Glomerular visceral epithelial cell (primary cell): Measurements from ENCODE around the gene TMEM198.

Experiments
- DNase-seq: peaks from one replicate; pipeline ENCODE4 v3.0.0-alpha.2; 2016; ENCODE audit errors: extremely low spot score

Gene TMEM198

DNA sequence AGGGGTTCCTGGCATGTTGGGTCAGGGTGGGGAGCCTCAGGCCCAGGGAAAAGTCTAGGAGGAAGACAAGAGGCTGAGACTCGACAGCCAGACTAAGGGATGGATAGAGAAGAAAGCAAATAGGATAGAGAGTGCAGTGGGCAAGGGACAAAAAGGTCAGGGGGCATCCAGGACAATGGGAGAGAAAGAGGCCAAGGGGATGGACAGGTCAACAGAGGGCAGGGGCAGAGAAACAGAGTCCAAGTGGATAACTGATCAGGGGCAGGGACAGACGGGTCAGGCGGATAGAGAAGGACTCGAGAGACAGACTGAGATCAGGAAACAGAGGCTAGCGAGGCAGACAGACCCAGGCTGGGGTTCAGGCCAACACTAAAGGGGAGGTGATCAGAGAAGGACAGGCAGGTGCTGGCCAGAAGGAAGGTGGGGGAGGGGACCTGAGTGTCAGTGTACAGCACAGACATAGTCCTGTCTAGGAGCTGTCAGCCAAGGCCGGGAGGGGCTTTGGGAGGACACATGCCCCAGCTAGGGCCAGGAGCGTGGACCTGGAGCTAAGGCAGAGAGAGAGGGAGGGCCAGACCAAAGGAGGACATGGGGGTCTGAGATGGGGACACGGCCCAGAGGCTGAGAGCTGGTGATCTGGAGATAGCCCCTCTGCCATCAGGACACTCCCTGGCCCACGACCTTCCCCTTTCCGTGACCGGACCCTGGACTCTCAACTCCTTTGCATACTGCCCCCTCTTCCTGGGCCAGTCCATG lies 17.3 kb upstream of the TMEM198 start:
- DNase-seq: no peak

GRCh38 chr2:219527076-219527394 lies 16.8 kb upstream of the TMEM198 start:
- DNase-seq: peak; percentile 28

GRCh38 chr2:219527472-219527871 lies 16.4 kb upstream of the TMEM198 start:
- DNase-seq: no peak

- peak; percentile 85 for DNase-seq
These were observed 13.5 kb upstream of the TMEM198 start for GRCh38 chr2:219530048-219530963.

- DNase-seq: no peak
These were observed 12.0 kb upstream of the TMEM198 start for GRCh38 chr2:219531639-219532377.

- DNase-seq: no peak
These were observed 11.5 kb upstream of the TMEM198 start for GRCh38 chr2:219532378-219532649.

DNA sequence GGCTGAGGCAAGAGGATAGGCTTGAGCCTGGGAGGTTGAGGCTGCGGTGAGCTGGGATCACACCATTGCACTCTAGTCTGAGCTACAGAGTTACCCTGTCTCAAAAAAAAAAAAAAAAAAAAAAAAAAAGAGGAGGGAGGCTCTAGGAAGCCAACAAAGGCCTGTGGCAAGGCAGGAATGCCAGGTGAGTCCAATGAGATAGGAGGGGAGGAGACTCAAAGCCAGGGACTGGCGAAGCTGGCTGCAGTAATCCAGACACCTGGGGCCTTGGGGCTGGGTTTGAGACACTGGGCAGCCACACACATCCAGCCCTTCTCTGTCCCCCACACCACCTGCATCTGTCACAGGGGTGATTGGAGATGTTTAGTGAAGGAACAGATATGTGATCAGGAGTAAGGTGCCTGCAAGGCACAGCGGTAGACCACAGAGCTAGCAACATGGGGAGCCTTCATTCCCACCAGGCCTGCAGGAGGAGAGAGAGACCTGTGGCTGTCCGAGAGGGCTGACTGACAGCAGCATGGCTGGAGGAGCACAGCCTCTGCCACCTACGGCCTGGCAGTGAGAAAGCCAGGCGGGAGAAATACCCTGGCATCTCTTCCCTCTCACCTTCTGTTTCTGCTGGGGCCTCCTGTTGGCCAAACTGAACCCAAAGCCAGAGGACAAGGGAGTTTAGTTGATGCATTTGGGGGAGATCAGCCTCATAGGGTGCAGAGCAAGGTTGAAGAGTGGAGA lies 9.7 kb upstream of the TMEM198 start:
- DNase-seq: no peak

DNA sequence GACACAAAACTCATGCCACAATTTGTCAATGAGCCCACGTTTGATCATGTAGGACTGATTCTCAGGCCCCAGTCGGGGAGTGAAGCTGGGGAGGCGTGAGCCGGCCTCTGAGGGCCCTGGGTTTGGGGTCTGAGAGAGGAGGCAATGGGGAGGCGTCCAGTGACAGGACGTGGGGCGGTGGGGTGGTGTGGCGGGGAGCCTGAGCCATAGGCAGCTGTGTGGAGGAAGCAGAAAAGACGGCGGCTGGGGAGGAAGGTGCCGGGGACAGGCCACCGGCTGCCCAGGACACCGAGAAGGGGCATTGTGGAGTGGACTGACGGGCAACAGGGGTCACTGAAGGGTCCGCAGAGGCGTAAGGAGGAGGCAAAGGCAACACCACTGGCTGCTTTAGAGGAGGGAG lies 7.4 kb upstream of the TMEM198 start:
- DNase-seq: no peak

GRCh38 chr2:219536967-219537366 lies 6.9 kb upstream of the TMEM198 start:
- DNase-seq: no peak

GRCh38 chr2:219537657-219538488 lies 6.0 kb upstream of the TMEM198 start:
- DNase-seq: no peak

- DNase-seq: peak; percentile 24
These were observed 5.3 kb upstream of the TMEM198 start for GRCh38 chr2:219538504-219538951.

DNA sequence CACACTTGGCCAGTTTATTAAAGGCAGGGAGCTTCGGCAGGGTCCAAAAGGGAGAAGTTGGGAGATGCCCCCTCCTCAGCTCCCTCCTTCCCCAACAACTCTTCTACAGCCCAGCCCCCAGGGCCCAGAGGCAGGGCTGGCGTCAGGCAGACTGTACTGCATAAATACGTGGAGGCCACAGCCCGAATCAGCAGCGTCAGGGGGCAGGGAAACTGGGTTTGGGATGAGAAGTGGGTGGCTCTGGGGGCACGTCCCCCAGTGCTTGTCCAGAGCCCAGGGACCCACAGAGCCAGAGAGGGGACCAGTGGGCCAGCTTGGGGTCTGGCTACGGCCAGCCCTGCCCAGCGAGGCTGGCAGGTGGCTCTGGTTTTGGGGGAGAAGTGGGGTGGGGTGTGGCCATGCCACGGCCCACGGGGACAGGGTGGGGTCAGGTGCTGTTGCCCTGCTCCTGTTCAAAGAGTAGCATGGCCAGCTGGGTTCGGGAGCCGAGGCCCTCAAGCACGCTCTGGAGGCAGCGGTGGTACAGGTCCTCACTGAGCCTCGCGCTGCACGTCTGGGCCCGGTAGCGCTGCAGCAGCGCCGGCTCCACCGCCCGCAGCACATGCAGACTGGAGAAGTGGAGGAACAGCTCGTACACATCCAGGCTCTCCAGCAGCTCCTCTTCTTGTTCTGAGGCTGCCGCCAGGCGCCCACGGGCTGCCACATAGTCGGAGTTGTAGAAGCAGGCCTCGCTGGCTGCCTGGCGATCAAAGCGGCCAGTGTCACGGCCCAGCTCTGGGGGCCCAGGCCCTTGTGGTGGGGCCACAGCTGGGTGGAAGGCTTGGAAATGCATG lies 4.7 kb upstream of the TMEM198 start:
- no peak for DNase-seq

GRCh38 chr2:219539926-219540678 lies 3.7 kb upstream of the TMEM198 start:
- DNase-seq: no peak

DNA sequence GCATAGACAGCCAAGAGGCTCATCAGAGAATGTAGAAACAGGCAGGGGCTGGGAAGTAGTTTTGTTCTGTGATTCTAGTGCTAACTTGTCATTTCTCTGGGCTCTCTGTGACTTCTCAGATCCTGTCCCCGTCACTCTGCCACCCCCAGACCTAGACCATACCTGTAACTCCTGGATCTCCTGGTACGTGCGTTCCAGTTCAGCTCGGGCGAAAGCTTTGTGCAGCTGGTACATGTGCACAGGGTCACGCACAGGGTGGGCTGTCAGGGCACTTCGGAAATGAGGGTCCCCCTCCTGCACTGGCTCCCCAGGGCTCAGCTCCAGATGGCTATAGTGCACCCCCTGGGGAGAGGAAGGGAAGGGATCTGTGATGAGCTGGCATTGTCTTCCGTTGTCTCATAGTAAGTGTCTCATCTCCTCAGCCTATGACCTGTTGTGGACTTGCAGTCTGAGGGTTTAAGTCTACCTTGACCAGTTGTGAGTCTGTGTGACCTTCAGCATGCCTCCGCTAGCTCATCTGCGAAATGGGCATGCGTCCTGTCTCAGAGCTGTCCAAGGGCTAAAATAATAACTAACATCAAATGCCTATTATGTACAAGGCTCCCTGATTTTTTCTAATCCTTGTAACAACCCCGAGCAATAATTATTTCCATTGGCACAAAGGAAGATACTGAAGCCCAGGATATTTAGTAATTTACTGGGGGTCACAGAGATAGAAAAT lies 2.9 kb upstream of the TMEM198 start:
- no peak for DNase-seq

- DNase-seq: peak; percentile 87
These were observed 2.1 kb upstream of the TMEM198 start for GRCh38 chr2:219541611-219542180.

- DNase-seq: peak; percentile 65
These were observed 765 bp upstream of the TMEM198 start for GRCh38 chr2:219542931-219543595.

DNA sequence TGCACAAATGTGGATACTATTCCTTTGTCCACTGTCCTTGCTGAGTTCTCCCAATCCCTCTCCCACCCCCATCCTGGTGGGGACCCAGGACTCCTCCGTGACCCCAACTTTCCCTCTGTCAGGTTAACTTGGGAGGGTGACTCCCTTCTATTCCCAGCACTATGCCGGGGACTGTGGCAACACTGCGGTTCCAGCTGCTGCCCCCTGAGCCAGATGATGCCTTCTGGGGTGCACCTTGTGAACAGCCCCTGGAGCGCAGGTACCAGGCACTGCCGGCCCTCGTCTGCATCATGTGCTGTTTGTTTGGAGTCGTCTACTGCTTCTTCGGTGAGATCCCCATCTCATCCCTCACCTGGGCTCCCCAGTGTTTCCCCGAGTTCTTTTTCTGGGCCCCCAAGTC lies 739 bp downstream of the TMEM198 start:
- no peak for DNase-seq
